K562 (cell line): ENCODE measurements around the gene ECSIT. TPM values are rescaled to one million over a fixed set of nuclear protein-coding genes. Genes with fewer than 3 reads are reported as not detected.
A peak's percentile ranks its signal among the peaks of the same experiment; 100 is the strongest.

ENCODE experiments used
- ATF3 ChIP-seq, 2 experiments: fragments of 450-650 bp in 1 of 2; sonication (generic) in 1 of 2; formaldehyde crosslinking in 1 of 2; IDR thresholded peaks in 1 of 2; conservative IDR thresholded peaks in 1 of 2; 2 replicates each; pipeline versions ENCODE4 v1.6.1 to v1.8.1; 2016 to 2023; ENCODE audit warnings: mild to moderate bottlenecking in 2 of 2, moderate library complexity in 2 of 2, inconsistent platforms in 1 of 2, missing genetic modification reagents in 1 of 2
- COPS2 ChIP-seq: fragments of 450-650 bp; conservative IDR thresholded peaks from 2 replicates; pipeline ENCODE4 v1.6.1; 2016; ENCODE audit warnings: mild to moderate bottlenecking, moderate library complexity
- CXXC5 ChIP-seq: fragments of 250-450 bp; sonication (Bioruptor Pico); IDR thresholded peaks from 2 replicates; pipeline ENCODE4 v1.8.0; 2022; ENCODE audit warnings: inconsistent platforms, mild to moderate bottlenecking, moderate library complexity
- DMBX1 ChIP-seq: fragments of 250-450 bp; sonication (Bioruptor Pico); IDR thresholded peaks from 2 replicates; pipeline ENCODE4 v1.8.0; 2022; ENCODE audit warnings: inconsistent platforms, mild to moderate bottlenecking, moderate library complexity, borderline replicate concordance
- ETV5 ChIP-seq: sonication (generic); formaldehyde crosslinking; IDR thresholded peaks from 2 replicates; pipeline ENCODE4 v1.4.0; 2020; ENCODE audit warnings: low read depth, mild to moderate bottlenecking, missing genetic modification reagents
- POLR3A ChIP-seq: IDR thresholded peaks from 2 replicates; pipeline ENCODE4 v1.6.1; 2011; ENCODE audit warnings: borderline replicate concordance, mild to moderate bottlenecking, moderate library complexity; ENCODE audit not compliant: insufficient read length, insufficient read depth; ENCODE audit errors: extremely low read depth
- PYGO2 ChIP-seq: fragments of 450-650 bp; IDR thresholded peaks from 2 replicates; pipeline ENCODE4 v1.6.1; 2016; ENCODE audit warnings: mild to moderate bottlenecking, missing genetic modification characterization, moderate library complexity, missing compliant biosample characterization
- RBM39 ChIP-seq: fragments of 200-400 bp; formaldehyde crosslinking; optimal IDR thresholded peaks from 2 replicates; pipeline ENCODE3; 2018; ENCODE audit warnings: low read depth, low read length
- SMC3 ChIP-seq: conservative IDR thresholded peaks from 2 replicates; pipeline ENCODE4 v1.6.1; 2011; ENCODE audit warnings: low read depth, low read length, improper control_type of control experiment; ENCODE audit not compliant: insufficient read depth
- SNIP1 ChIP-seq: fragments of 450-650 bp; IDR thresholded peaks from 2 replicates; pipeline ENCODE4 v1.7.1; 2017; ENCODE audit warnings: low read depth, mild to moderate bottlenecking
- SREBF1 ChIP-seq: fragments of 150-350 bp; IDR thresholded peaks from 2 replicates; pipeline ENCODE4 v1.6.1; 2014; ENCODE audit warnings: antibody characterized with exemption, low read depth, low read length, borderline replicate concordance
- SRSF3 ChIP-seq: fragments of 200-400 bp; formaldehyde crosslinking; IDR thresholded peaks from 2 replicates; pipeline ENCODE4 v1.6.1; 2016; ENCODE audit warnings: mild to moderate bottlenecking, low read length, moderate library complexity; ENCODE audit not compliant: insufficient read depth
- STAG1 ChIP-seq: sonication (generic); formaldehyde crosslinking; IDR thresholded peaks from 2 replicates; pipeline ENCODE4 v1.5.0; 2020; ENCODE audit warnings: missing genetic modification reagents, borderline replicate concordance
- TAF7 ChIP-seq: fragments of 450-650 bp; IDR thresholded peaks from 2 replicates; pipeline ENCODE4 v1.6.1; 2016; ENCODE audit warnings: missing genetic modification characterization, missing compliant biosample characterization
- XRCC5 ChIP-seq: fragments of 200-400 bp; formaldehyde crosslinking; IDR thresholded peaks from 2 replicates; pipeline ENCODE4 v1.6.1; 2017; ENCODE audit warnings: low read depth, mild to moderate bottlenecking, low read length
- ZC3H11A ChIP-seq: IDR thresholded peaks from 2 replicates; pipeline ENCODE4 v1.6.1; 2012; ENCODE audit warnings: low read depth, low read length, improper control_type of control experiment
- ZNF239 ChIP-seq: fragments of 250-450 bp; sonication (Bioruptor Pico); IDR thresholded peaks from 2 replicates; pipeline ENCODE4 v1.4.0; 2020; ENCODE audit warnings: mild to moderate bottlenecking
- ZNF253 ChIP-seq: fragments of 250-450 bp; sonication (Bioruptor Pico); conservative IDR thresholded peaks from 2 replicates; pipeline ENCODE4 v1.6.1; 2021; ENCODE audit warnings: mild to moderate bottlenecking
- polyA plus RNA-seq, 8 experiments: library from polyadenylated mRNA; depleted of rRNA in 4 of 8; stranded (reverse) in 5 of 8; unstranded in 3 of 8; fragments of >200 nt; fragmentation: Nextera tagmentation in 2 of 8; fragmentation: Illumina TruSeq in 1 of 8; extraction: Ambion mirVana in 2 of 8; extraction: Trizol in 1 of 8; gene quantifications; 2 replicates each; pipeline versions ENCODE4 v1.2.1 to v1.2.3, GENCODE V29; 2011 to 2014; ENCODE audit warnings: inconsistent platforms in 1 of 8, missing spikeins in 1 of 8
- total RNA-seq, 7 experiments: library from RNA; depleted of rRNA in 6 of 7; stranded (reverse); fragments of >200 nt in 6 of 7; fragmentation: Illumina TruSeq in 2 of 7; extraction: Trizol in 2 of 7; gene quantifications; 2 replicates each; pipeline versions ENCODE4 v1.2.1 to v1.2.3, GENCODE V29; 2011 to 2021; ENCODE audit warnings: low replicate concordance in 1 of 7
- TF ChIP-seq, protein P1 (sequence below): fragments of 250-450 bp; sonication (Bioruptor Pico); IDR thresholded peaks from 2 replicates; pipeline ENCODE4 v1.8.0; 2021; ENCODE audit warnings: moderate library complexity, mild to moderate bottlenecking, inconsistent platforms
- TF ChIP-seq, protein P2 (sequence below): fragments of 250-450 bp; sonication (Bioruptor Pico); IDR thresholded peaks from 2 replicates; pipeline ENCODE4 v1.6.1; 2021; ENCODE audit warnings: mild to moderate bottlenecking
- TF ChIP-seq, protein P3 (sequence below): IDR thresholded peaks from 2 replicates; pipeline ENCODE4 v1.6.1; 2011; ENCODE audit warnings: borderline replicate concordance, low read depth, mild to moderate bottlenecking, moderate library complexity, low read length; ENCODE audit not compliant: insufficient read depth, poor library complexity, severe bottlenecking
- TF ChIP-seq, protein P4 (sequence below): fragments of 250-450 bp; sonication (Bioruptor Pico); IDR thresholded peaks from 2 replicates; pipeline ENCODE4 v1.5.0; 2021

The ECSIT gene
- total and polyA plus RNA-seq, 9 of the 15 experiments (the other 6 are each of a cell fraction or from before 2014, with no cell fraction given), result 1.1 to 82.5 (median 43.9) TPM

DNA sequence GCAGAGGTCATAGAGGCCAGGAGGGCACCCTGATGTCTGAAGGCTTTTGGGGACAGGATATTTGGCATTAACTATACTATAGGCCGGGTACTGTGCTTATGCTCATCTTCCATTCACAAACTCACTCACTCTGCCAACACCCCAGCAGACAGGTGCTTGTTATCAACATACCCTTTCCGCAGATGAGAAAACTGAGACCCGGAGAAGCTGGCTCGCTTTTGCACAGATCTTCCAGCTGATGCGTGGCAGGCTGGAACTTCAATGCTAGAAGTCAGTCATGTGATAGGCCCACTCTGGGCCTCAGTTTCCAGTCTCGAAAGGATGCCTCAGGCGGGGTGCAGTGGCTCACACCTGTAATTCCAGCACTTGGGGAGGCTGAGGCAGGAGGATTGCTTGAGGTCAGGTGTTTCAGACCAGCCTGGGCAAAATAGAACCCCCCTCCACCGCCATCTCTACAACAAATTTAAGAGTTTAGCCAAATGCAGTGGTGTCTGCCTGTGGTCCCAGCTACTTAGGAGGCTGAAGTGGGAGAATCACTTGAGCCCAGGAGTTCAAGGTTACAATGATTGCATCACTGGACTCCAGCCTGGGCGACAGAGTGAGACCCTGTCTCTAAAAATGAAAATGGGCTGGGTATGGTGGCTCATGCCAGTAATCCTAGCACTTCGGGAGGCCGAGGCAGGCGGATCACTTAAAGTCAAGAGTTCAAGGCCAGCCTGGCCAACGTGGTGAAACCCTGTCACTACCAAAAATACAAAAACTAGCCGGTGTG is 19.2 kb upstream of the ECSIT start (continued):
- TF ChIP-seq COPS2, result no peak
- TF ChIP-seq POLR3A, result no peak
- no peak for TF ChIP-seq ETV5 (CRISPR knock-in tag)
- TF ChIP-seq, protein P1, sequence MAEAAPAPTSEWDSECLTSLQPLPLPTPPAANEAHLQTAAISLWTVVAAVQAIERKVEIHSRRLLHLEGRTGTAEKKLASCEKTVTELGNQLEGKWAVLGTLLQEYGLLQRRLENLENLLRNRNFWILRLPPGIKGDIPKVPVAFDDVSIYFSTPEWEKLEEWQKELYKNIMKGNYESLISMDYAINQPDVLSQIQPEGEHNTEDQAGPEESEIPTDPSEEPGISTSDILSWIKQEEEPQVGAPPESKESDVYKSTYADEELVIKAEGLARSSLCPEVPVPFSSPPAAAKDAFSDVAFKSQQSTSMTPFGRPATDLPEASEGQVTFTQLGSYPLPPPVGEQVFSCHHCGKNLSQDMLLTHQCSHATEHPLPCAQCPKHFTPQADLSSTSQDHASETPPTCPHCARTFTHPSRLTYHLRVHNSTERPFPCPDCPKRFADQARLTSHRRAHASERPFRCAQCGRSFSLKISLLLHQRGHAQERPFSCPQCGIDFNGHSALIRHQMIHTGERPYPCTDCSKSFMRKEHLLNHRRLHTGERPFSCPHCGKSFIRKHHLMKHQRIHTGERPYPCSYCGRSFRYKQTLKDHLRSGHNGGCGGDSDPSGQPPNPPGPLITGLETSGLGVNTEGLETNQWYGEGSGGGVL (CRISPR knock-in tag), result no peak
- TF ChIP-seq RBM39, result no peak
- TF ChIP-seq STAG1 (CRISPR knock-in tag), result no peak
- peak; percentile 64 for TF ChIP-seq ATF3 (IDR thresholded peaks at IDR 0.05)
- TF ChIP-seq ATF3 (CRISPR knock-in tag; conservative IDR thresholded peaks at IDR 0.05), result no peak
- no peak for TF ChIP-seq SRSF3
- no peak for TF ChIP-seq SMC3
- TF ChIP-seq, protein P2, sequence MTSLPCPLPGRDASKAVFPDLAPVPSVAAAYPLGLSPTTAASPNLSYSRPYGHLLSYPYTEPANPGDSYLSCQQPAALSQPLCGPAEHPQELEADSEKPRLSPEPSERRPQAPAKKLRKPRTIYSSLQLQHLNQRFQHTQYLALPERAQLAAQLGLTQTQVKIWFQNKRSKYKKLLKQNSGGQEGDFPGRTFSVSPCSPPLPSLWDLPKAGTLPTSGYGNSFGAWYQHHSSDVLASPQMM, result no peak
- TF ChIP-seq SNIP1, result no peak
- no peak for TF ChIP-seq PYGO2 (tag)
- no peak for TF ChIP-seq SREBF1
- TF ChIP-seq ZC3H11A, result no peak
- TF ChIP-seq CXXC5 (CRISPR knock-in tag), result no peak
- TF ChIP-seq XRCC5, result no peak
- TF ChIP-seq, protein P3, sequence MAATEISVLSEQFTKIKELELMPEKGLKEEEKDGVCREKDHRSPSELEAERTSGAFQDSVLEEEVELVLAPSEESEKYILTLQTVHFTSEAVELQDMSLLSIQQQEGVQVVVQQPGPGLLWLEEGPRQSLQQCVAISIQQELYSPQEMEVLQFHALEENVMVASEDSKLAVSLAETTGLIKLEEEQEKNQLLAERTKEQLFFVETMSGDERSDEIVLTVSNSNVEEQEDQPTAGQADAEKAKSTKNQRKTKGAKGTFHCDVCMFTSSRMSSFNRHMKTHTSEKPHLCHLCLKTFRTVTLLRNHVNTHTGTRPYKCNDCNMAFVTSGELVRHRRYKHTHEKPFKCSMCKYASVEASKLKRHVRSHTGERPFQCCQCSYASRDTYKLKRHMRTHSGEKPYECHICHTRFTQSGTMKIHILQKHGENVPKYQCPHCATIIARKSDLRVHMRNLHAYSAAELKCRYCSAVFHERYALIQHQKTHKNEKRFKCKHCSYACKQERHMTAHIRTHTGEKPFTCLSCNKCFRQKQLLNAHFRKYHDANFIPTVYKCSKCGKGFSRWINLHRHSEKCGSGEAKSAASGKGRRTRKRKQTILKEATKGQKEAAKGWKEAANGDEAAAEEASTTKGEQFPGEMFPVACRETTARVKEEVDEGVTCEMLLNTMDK, result no peak
- TF ChIP-seq, protein P4, sequence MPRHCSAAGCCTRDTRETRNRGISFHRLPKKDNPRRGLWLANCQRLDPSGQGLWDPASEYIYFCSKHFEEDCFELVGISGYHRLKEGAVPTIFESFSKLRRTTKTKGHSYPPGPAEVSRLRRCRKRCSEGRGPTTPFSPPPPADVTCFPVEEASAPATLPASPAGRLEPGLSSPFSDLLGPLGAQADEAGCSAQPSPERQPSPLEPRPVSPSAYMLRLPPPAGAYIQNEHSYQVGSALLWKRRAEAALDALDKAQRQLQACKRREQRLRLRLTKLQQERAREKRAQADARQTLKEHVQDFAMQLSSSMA, result no peak
- TF ChIP-seq ZNF239, result no peak
- no peak for TF ChIP-seq DMBX1
- TF ChIP-seq TAF7, result no peak
- no peak for TF ChIP-seq ZNF253
